Effector memory CD8-positive, alpha-beta T cell (primary cell): ENCODE results near the gene CLDND1.

Experiments used
- ATAC-seq: fragments of 150-1000 bp; cut with Tn5 transposase; replicated peaks from 2 replicates; pipeline ENCODE4 v1.10.0; 2021; ENCODE audit warnings: mild to moderate bottlenecking, moderate library complexity
- DNase-seq, 3 experiments: peaks; one replicate each; pipeline ENCODE4 v3.0.0; 2021
- H3K27ac Mint-ChIP-seq, 2 donors: one replicate each; pipeline ENCODE4 v1.8.0; 2022; ENCODE audit warnings: mild to moderate bottlenecking in 2 of 2, mixed read lengths in 2 of 2, moderate library complexity in 2 of 2
- H3K27me3 Mint-ChIP-seq, 2 donors: one replicate each; pipeline ENCODE4 v1.8.0; 2022; ENCODE audit warnings: mixed read lengths in 2 of 2
- H3K36me3 Mint-ChIP-seq: one replicate; pipeline ENCODE4 v1.8.0; 2022; ENCODE audit warnings: mild to moderate bottlenecking, moderate library complexity, mixed read lengths; ENCODE audit not compliant: insufficient read depth
- H3K4me1 Mint-ChIP-seq, 2 donors: one replicate each; pipeline ENCODE4 v1.8.0; 2022; ENCODE audit warnings: low read depth in 2 of 2, mixed read lengths in 2 of 2
- H3K4me3 Mint-ChIP-seq, 2 donors: one replicate each; pipeline ENCODE4 v1.8.0; 2022; ENCODE audit warnings: mild to moderate bottlenecking in 2 of 2, mixed read lengths in 2 of 2, moderate library complexity in 2 of 2
- H3K9me3 Mint-ChIP-seq, 2 donors: one replicate each; pipeline ENCODE4 v1.8.0; 2022; ENCODE audit warnings: mixed read lengths in 2 of 2

CLDND1 gene

DNA sequence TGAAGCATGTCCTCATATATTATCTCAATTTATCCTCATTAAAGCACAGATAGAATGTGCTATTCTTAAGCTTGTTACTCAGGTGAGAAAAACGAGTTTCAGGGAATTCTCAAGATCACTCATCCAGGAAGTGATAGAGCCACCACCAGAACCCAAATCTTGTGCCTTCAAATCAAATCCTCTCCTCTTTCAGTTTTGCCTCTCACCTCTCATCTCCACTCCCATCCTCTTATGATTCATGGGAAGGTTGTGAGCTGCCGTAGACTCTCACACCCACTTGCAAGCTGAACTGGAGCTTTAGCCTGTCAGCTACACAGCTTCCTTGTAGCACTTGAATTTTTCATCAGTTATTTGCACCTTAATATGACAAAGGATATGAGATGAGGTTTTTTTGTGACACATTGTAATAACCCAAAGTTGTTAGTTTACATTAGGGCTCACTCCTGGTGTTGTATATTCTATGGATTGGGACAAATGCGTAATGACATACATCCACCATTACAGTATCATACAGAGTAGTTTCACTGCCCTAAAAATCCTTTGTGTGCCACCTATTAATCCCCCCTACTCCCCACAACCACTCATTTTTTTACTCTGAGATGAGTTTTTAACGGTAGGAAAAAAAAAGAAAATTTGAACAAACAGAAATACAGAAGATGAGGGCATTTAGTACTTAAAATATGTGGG, 34.8 kb upstream of the CLDND1 start:
- H3K27me3 Mint-ChIP-seq = no peaks in the 10 kb centered on the region
- H3K9me3 Mint-ChIP-seq = no peaks in the 10 kb centered on the region
- peak overlapping the region; percentile 86 to 95 for H3K27ac Mint-ChIP-seq
- ATAC-seq = peak; percentile 30
- peak overlapping the region; percentile 69 to 80 for H3K4me3 Mint-ChIP-seq
- peaks cover 3% of the 10 kb centered on the region for H3K36me3 Mint-ChIP-seq
- peaks cover 38 to 71% of the 10 kb centered on the region in 2 donors for H3K4me1 Mint-ChIP-seq
- DNase-seq = no peak

DNA sequence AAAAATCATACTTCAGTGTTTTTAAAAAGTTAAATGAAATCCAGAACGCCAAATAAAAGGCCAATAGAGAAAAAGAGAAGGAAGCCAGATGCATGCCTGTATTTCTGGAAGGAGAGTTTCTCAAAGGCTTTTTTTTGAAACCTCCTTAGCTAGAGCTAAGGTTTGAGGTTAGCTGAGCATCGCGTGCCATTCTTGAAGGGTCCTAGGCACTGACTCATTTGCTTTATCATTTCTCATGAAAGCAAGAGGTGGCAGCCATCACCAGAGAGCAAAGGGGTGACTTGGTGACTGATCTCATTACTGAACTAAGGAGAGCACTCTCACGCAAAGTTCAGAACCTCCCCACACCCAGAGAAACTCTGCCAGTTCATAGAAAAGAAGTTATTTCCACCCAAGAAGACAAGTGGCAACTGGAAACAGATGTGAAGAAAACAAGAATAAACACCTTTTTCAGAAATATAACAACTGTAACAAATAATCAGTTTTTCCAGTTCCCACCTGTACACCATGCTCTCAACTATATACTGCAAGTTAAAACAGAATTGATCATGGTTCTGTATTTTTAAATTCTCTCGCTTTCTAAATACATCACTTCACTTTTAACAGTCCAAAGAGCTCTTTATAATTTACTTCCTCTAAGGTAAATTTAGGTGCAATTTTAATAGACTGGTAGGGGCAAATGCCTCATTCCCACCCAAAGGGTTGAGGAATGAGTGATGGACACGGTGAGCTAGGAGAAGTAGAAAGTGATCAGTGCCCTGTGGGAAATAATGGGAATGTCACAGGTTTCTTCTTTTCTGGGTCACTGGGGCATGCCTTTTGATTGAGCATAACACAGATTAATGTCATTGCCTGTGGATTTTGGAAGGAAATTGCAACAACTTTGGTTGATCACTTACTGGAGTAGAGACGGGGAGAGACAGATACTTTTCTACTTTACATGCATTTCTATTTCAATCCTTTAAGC, 33.7 kb upstream of the CLDND1 start:
- Mint-ChIP-seq H3K27me3 (no peaks in the 10 kb centered on the region), H3K4me3 (peak overlapping the region; percentile 69 to 80), H3K4me1 (peaks cover 44 to 74% of the 10 kb centered on the region in 2 donors), H3K36me3 (peaks cover 3% of the 10 kb centered on the region), H3K9me3 (no peaks in the 10 kb centered on the region), H3K27ac (peak overlapping the region; percentile 86 to 95)
- ATAC-seq = peak; percentile 76
- peak in 1 of 3 experiments; percentile 38 for DNase-seq

DNA sequence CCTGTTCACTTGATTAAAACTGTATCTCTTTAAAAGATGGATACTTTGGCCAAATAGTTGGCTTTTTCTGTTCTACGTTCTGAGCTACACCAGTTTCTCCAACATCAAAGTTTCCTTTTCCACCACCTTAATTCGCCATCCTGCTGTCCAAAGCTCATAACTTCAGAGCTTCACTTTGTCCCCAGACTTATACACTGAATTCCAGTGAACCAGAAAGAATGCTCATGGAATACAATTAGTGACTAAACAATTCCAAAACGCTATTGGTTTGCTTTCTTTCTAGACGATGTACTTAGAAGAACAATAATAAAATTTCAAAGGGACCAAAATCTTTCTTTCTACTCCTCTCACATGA, 32.3 kb upstream of the CLDND1 start:
- ATAC-seq = no peak
- Mint-ChIP-seq H3K4me3 (peak overlapping the region; percentile 69 to 80), H3K27me3 (no peaks in the 10 kb centered on the region), H3K4me1 (peaks cover 43 to 76% of the 10 kb centered on the region in 2 donors), H3K9me3 (no peaks in the 10 kb centered on the region), H3K27ac (peak overlapping the region; percentile 86 to 95), H3K36me3 (peaks cover 3% of the 10 kb centered on the region)
- DNase-seq = no peak

DNA sequence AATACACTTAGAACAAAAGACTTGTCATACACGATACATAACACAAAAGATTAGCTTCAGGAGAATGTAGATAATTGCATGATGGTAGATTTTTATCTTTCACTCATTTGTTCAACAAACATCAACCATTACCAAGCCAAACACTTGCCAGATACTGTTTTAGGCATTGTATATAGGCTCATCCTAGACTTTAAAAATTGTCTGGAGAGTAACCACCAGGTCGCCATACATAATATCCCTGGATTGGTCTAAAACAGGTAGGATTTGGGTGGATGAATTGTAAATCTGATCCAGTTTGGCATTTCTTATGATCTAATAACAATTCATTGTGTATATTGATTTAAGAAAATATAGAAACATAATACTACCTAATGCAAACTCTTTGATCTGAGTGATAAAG, 31.9 kb upstream of the CLDND1 start:
- H3K27ac Mint-ChIP-seq = peak overlapping the region; percentile 86 to 95
- H3K27me3 Mint-ChIP-seq = no peaks in the 10 kb centered on the region
- H3K4me3 Mint-ChIP-seq = peak overlapping the region in 1 of 2 donors; percentile 80
- H3K4me1 Mint-ChIP-seq = peaks cover 43 to 80% of the 10 kb centered on the region in 2 donors
- peaks cover 3% of the 10 kb centered on the region for H3K36me3 Mint-ChIP-seq
- no peak for DNase-seq
- no peaks in the 10 kb centered on the region for H3K9me3 Mint-ChIP-seq
- no peak for ATAC-seq

DNA sequence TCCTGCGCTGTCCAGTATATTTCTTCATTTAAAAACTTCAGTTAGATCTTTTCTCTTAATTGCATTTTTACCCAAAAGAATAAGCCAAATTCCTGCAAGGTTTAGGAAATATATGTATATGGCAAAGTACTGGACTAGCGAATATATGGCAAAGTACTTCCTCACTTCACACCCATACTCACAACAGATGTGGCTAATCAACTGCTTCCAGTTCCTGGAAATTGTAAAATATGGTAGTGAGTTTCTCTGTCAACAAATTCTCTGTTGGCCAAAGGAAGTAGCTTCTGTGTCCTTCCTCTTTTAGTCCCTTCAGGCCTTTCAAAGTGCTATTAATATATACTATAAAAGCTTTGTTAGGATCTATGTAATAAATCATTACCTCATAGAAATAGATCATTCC, 31.1 kb upstream of the CLDND1 start:
- ATAC-seq (no peak), DNase-seq (no peak)
- Mint-ChIP-seq H3K27ac (peak overlapping the region; percentile 74 to 95), H3K9me3 (no peaks in the 10 kb centered on the region), H3K27me3 (no peaks in the 10 kb centered on the region), H3K4me3 (peak overlapping the region in 1 of 2 donors; percentile 77), H3K36me3 (peaks cover 3% of the 10 kb centered on the region), H3K4me1 (peaks cover 43 to 82% of the 10 kb centered on the region in 2 donors)

DNA sequence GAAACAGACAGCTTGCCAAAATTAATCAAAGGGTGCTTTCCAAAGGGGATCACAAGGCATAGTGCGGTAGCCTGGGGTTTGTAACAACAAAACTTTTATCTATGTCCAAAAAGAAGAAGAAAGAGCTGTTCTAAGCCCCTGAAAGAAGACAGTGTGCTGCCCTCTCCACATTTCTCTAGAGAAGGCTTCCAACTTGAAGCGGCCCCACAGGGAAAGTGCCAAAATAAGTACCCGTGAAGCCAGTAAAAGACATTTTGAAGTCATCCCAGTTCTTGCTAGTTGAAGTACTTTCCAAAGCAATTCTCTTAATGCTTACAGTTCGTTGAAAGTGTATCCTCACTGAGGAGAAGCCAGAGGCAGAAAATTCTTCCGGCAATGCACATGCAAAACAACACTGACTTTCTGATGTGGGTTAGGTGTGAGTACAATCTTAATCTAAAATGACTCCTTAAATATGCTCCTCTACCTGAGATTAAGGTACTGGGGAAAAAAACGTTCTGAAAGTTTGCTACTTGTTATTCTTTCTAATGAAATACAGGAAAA, 30.4 kb upstream of the CLDND1 start:
- H3K36me3 Mint-ChIP-seq = peaks cover 3% of the 10 kb centered on the region
- no peaks in the 10 kb centered on the region for H3K27me3 Mint-ChIP-seq
- DNase-seq = no peak
- H3K27ac Mint-ChIP-seq = peak overlapping the region; percentile 74 to 97
- no peak for ATAC-seq
- H3K9me3 Mint-ChIP-seq = no peaks in the 10 kb centered on the region
- peaks cover 44 to 78% of the 10 kb centered on the region in 2 donors for H3K4me1 Mint-ChIP-seq
- H3K4me3 Mint-ChIP-seq = peak overlapping the region; percentile 48 to 77

DNA sequence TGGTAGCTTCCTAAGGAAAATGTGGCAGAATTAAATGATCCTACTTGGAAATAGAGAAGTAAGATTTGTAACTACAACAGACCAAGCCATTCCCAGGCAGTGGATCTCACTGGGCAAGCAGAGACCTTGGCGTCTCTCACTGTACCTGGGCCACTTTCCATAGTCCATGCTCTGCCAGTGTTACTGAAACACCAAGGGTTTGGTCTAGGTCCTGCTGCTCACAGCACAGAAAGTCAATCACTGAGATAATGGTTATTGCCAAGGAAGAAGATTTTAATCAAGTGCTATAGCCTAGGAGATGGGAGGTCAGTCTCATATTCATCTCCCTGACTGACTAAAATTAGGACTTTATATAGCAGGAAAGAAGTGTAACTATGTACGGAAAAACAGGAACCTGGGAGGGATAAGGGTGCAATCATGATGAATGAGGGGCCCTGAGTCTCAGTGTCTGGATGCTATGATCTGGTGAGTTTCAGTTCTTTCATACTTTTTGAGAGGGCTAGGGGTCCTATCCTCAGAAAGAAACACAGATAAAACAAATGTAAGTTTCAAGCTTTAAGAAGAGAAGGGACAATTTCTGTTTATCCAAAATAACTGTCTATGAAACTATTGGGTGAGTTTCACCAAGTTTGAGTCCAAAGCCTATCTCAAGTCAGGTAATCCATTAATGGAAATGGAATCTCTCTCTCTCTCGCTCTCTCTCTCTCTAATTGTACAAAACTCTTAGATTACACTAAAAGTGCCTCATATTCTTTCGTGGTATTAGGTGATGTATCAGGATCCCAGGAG, 29.7 kb upstream of the CLDND1 start:
- H3K27ac Mint-ChIP-seq = peak overlapping the region; percentile 74 to 97
- ATAC-seq (no peak), DNase-seq (no peak)
- peaks cover 3% of the 10 kb centered on the region for H3K36me3 Mint-ChIP-seq
- H3K27me3 Mint-ChIP-seq = no peaks in the 10 kb centered on the region
- peaks cover 40 to 72% of the 10 kb centered on the region in 2 donors for H3K4me1 Mint-ChIP-seq
- peak overlapping the region; percentile 48 to 77 for H3K4me3 Mint-ChIP-seq
- no peaks in the 10 kb centered on the region for H3K9me3 Mint-ChIP-seq

DNA sequence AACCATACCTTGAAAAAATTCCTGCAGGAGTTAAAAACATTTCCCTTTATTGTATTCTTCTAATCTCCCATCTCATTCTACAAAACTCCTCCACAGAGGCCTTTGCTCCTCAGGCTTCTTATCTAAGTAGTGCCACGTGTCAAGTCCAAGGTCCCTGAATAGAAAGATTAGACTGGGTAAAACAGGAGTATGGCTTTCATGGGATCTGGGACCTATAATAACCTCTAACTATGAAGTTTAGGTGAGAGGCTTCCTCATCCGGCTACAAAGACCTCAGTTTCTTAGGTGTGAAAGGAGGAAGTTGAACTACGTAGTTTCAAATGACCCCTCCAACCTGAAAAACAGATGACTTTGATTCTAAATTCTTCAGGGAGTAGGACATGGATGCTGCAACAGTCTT, 29.1 kb upstream of the CLDND1 start:
- Mint-ChIP-seq H3K4me3 (peak overlapping the region; percentile 41 to 77), H3K27ac (peak overlapping the region; percentile 58 to 97), H3K9me3 (no peaks in the 10 kb centered on the region), H3K4me1 (peaks cover 34 to 65% of the 10 kb centered on the region in 2 donors), H3K27me3 (no peaks in the 10 kb centered on the region), H3K36me3 (peaks cover 3% of the 10 kb centered on the region)
- ATAC-seq (peak; percentile 39), DNase-seq (no peak)

DNA sequence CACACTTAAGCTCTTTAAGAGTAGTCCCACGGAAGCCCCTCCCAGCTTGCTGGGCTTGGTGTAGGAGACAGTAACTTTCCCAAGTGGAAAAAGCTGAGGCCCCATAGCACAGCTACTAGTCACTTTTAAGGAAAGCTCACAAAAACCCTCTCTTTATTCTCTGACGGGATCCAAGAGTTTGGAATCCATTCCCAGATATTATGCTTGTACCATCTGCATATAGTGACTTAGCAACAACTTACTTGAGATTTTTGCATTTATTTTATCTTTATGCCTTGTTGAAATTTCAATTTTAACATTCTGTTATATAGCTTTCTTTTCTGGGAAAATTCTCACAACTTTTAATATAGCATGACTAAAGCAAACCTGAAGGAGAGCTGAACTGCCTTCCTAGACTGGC, 28.5 kb upstream of the CLDND1 start:
- DNase-seq (no peak), ATAC-seq (no peak)
- Mint-ChIP-seq H3K27me3 (no peaks in the 10 kb centered on the region), H3K4me3 (peak overlapping the region in 1 of 2 donors; percentile 77), H3K36me3 (peaks cover 3% of the 10 kb centered on the region), H3K27ac (peak overlapping the region; percentile 58 to 97), H3K4me1 (peaks cover 29 to 60% of the 10 kb centered on the region in 2 donors), H3K9me3 (no peaks in the 10 kb centered on the region)

DNA sequence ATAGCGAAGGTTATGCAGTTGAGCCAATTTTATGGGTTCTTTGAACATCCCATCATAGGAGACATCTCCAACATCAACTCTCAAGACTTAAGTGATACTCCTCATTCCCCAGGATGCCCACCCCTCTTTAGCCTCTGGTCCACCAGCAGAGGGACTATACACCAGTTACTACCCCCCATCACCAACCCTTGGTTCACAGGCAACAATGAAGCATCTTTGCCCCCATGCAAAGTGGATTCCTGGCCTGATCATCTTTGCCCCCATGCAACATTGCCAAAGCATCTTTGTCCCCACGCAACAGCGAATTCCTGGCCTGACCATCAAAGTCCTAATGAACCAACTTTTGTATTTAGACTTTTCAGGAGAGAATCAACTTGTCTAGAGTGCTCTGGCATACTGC, 28.1 kb upstream of the CLDND1 start:
- Mint-ChIP-seq H3K27ac (peak overlapping the region in 1 of 2 donors; percentile 97), H3K9me3 (no peaks in the 10 kb centered on the region), H3K27me3 (no peaks in the 10 kb centered on the region), H3K36me3 (peaks cover 3% of the 10 kb centered on the region), H3K4me3 (no peak overlapping the region), H3K4me1 (peaks cover 26 to 56% of the 10 kb centered on the region in 2 donors)
- no peak for ATAC-seq
- no peak for DNase-seq

DNA sequence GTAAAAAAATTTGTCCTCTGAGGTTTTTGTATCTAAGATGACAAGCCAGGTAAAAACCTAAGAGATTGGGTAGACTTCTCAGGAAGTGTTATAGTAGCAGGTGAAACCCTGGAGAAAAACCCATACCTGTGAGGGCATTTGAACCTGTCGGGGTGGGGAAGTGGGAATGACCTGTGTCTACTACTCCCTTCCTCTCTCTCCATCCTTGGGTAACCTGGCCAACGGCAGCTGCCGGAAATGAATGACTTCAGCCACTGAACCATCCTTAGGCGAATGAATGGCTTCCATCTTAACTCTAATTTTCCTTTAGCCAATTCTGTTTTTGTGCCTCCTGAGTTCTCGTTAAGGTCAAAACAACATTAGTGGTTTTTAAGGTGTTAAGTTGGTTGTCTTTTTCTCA, 25.8 kb upstream of the CLDND1 start:
- ATAC-seq = no peak
- H3K4me1 Mint-ChIP-seq = peaks cover 23 to 37% of the 10 kb centered on the region in 2 donors
- peak overlapping the region in 1 of 2 donors; percentile 41 for H3K4me3 Mint-ChIP-seq
- no peaks in the 10 kb centered on the region for H3K36me3 Mint-ChIP-seq
- H3K27ac Mint-ChIP-seq = peak overlapping the region in 1 of 2 donors; percentile 79
- no peaks in the 10 kb centered on the region for H3K27me3 Mint-ChIP-seq
- H3K9me3 Mint-ChIP-seq = no peaks in the 10 kb centered on the region
- no peak for DNase-seq

DNA sequence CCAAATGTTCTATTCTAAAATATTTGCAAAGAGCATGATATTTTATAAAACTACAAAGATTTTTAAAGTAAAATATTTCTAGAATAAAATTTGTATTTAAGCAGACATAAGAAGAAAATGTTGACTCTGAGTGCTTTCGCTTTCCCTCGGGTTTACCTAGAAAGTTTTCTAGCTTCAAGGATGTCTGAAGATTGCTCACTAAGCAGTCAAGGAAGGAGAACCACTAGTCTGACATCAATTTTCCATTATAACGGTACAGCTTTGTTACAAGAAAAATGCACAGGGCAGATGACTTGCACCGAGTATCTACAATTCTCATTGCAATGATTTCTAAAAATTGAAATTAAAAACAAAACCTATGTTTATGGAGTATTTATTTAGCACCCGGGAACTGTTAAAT, 23.2 kb upstream of the CLDND1 start:
- peaks cover 7 to 20% of the 10 kb centered on the region in 2 donors for H3K4me1 Mint-ChIP-seq
- H3K9me3 Mint-ChIP-seq = no peaks in the 10 kb centered on the region
- H3K27me3 Mint-ChIP-seq = no peaks in the 10 kb centered on the region
- DNase-seq (no peak), ATAC-seq (peak; percentile 63)
- peak overlapping the region; percentile 4 to 17 for H3K27ac Mint-ChIP-seq
- H3K4me3 Mint-ChIP-seq = peak overlapping the region in 1 of 2 donors; percentile 27
- H3K36me3 Mint-ChIP-seq = no peaks in the 10 kb centered on the region

DNA sequence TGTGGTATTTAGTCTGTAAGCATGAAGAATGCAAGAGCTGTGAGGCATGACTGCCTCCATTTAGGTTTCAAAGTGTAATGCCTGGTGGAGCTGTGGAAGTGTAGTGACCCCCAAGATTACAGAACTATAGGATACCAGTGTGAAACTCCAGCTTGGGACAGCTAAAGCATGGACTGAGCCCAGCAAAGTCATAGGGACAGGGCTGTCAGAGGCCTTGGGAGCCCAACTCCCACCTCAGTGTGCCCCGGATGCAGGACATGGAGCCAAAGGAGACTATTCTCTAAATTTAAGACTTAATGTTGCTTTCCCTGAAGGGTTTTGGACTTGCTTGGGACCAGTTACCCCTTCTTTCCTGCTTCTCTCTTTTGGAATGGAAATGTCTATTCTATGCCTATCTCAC, 19.9 kb upstream of the CLDND1 start:
- Mint-ChIP-seq H3K4me1 (peaks cover 5 to 15% of the 10 kb centered on the region in 2 donors), H3K4me3 (no peak overlapping the region), H3K9me3 (no peaks in the 10 kb centered on the region), H3K27ac (peak overlapping the region in 1 of 2 donors; percentile 54), H3K36me3 (no peaks in the 10 kb centered on the region), H3K27me3 (no peaks in the 10 kb centered on the region)
- ATAC-seq (no peak), DNase-seq (no peak)
